H1 (cell line): ENCODE results near the gene EXOC2. TPM values are rescaled to one million over a fixed set of nuclear protein-coding genes. Genes with fewer than 3 reads are reported as not detected.

Experiments
- CTCF ChIA-PET: fragments of 300-600 bp; sonication (Branson Sonifier 250); formaldehyde crosslinking; loops from one replicate; lab custom pipeline; 2021; ENCODE audit not compliant: partially characterized antibody; lab: Charles Lee
- POLR2A ChIA-PET: fragments of 300-600 bp; sonication (Branson Sonifier 250); formaldehyde crosslinking; loops from one replicate; lab custom pipeline; 2021; ENCODE audit warnings: inconsistent platforms; ENCODE audit not compliant: partially characterized antibody; lab: Charles Lee
- DNase-seq, 2 experiments: peaks; one replicate each; pipeline versions ENCODE4 v3.0.0 to v3.0.0-alpha.2; 2010 to 2022; ENCODE audit warnings: low spot score in 2 of 2, low read depth in 1 of 2, mixed read lengths in 1 of 2
- FAIRE-seq: peaks from 2 replicates; lab custom pipeline; 2011; peaks lifted over from hg19 to GRCh38; lab: Jason Lieb, UNC
- H2AFZ ChIP-seq: 2 replicates; pipeline ENCODE4 v1.8.1; 2012; ENCODE audit warnings: low read length, inconsistent platforms
- H2AK5ac ChIP-seq: 2 replicates; pipeline ENCODE4 v1.6.1; 2013; ENCODE audit warnings: low read depth, low read length
- H2BK120ac ChIP-seq: replicated peaks from 2 replicates; pipeline ENCODE3; 2013; ENCODE audit warnings: low read depth, low read length, inconsistent platforms
- H2BK12ac ChIP-seq: 2 replicates; pipeline ENCODE4 v1.6.1; 2013; ENCODE audit warnings: low read depth, low read length
- H2BK15ac ChIP-seq: 2 replicates; pipeline ENCODE4 v1.6.1; 2013; ENCODE audit warnings: low read length
- H2BK20ac ChIP-seq: 2 replicates; pipeline ENCODE4 v1.6.1; 2013; ENCODE audit warnings: low read length
- H2BK5ac ChIP-seq: 2 replicates; pipeline ENCODE4 v1.6.1; 2013; ENCODE audit warnings: low read depth, low read length
- H3K14ac ChIP-seq: 2 replicates; pipeline ENCODE4 v1.6.1; 2013; ENCODE audit warnings: inconsistent platforms; ENCODE audit not compliant: insufficient read length
- H3K18ac ChIP-seq: 2 replicates; pipeline ENCODE4 v1.6.1; 2013; ENCODE audit warnings: low read length; ENCODE audit errors: extremely low read depth
- H3K23ac ChIP-seq: 2 replicates; pipeline ENCODE4 v1.6.1; 2013; ENCODE audit warnings: inconsistent platforms; ENCODE audit not compliant: insufficient read length
- H3K23me2 ChIP-seq: 2 replicates; pipeline ENCODE4 v1.6.1; 2013; ENCODE audit warnings: low read depth, low read length
- H3K27ac ChIP-seq: 2 replicates; pipeline ENCODE4 v1.6.1; 2011; ENCODE audit warnings: low read depth, low read length, inconsistent platforms
- H3K27me3 ChIP-seq, 4 experiments: replicated peaks in 1 of 4; 1 replicate in 1 of 4; 2 replicates in 3 of 4; pipeline versions ENCODE4 v1.6.1 to v1.8.1; 2011 to 2013; ENCODE audit warnings: low read length in 3 of 4, mild to moderate bottlenecking in 3 of 4, inconsistent platforms in 2 of 4, mixed read lengths in 2 of 4, moderate library complexity in 1 of 4; ENCODE audit not compliant: control insufficient read depth in 3 of 4, insufficient read depth in 3 of 4; ENCODE audit errors: extremely low read depth in 1 of 4
- H3K36me3 ChIP-seq, 4 experiments: 2 replicates each; pipeline versions ENCODE4 v1.6.1 to v1.8.1; 2011 to 2013; ENCODE audit warnings: mild to moderate bottlenecking in 4 of 4, low read length in 3 of 4, moderate library complexity in 2 of 4, control low read depth in 1 of 4, inconsistent platforms in 1 of 4; ENCODE audit not compliant: insufficient read depth in 4 of 4, control insufficient read depth in 2 of 4
- H3K4ac ChIP-seq: replicated peaks from 2 replicates; pipeline ENCODE3; 2013; ENCODE audit warnings: low read length, low read depth, mixed read lengths, inconsistent platforms; ENCODE audit not compliant: insufficient read length
- H3K4me1 ChIP-seq, 4 experiments: replicated peaks in 1 of 4; 1 replicate in 1 of 4; 2 replicates in 3 of 4; pipeline versions ENCODE4 v1.6.1 to v1.8.1; 2011 to 2013; ENCODE audit warnings: low read length in 3 of 4, inconsistent platforms in 2 of 4, mixed read lengths in 1 of 4; ENCODE audit not compliant: insufficient read depth in 4 of 4, control insufficient read depth in 3 of 4
- H3K4me2 ChIP-seq, 2 experiments: 2 replicates each; pipeline versions ENCODE4 v1.6.1 to v1.8.1; 2011 to 2013; ENCODE audit warnings: low read depth in 2 of 2, low read length in 2 of 2, control low read depth in 1 of 2, inconsistent platforms in 1 of 2, mild to moderate bottlenecking in 1 of 2; ENCODE audit not compliant: insufficient read depth in 1 of 2
- H3K4me3 ChIP-seq, 4 experiments: fragments of 200-600, 300-600 bp in 1 of 4; sonication (generic), shearing (Covaris generic), sonication (Bioruptor Twin) in 1 of 4; 2 replicates each; pipeline versions ENCODE4 v1.5.1 to v1.8.1; 2011 to 2016; ENCODE audit warnings: low read length in 4 of 4, low read depth in 3 of 4, control low read depth in 2 of 4, inconsistent platforms in 2 of 4, mild to moderate bottlenecking in 2 of 4, mixed read lengths in 1 of 4, moderate library complexity in 1 of 4; ENCODE audit not compliant: insufficient read depth in 2 of 4; ENCODE audit errors: extremely low read depth in 1 of 4
- H3K56ac ChIP-seq: replicated peaks from 2 replicates; pipeline ENCODE3; 2013; ENCODE audit warnings: low read depth, mild to moderate bottlenecking, mixed read lengths, low read length, inconsistent platforms; ENCODE audit not compliant: insufficient read length
- H3K79me1 ChIP-seq: 2 replicates; pipeline ENCODE4 v1.6.1; 2013; ENCODE audit warnings: low read depth, low read length, control low read depth
- H3K79me2 ChIP-seq, 2 experiments: 2 replicates each; pipeline versions ENCODE4 v1.6.1 to v1.8.1; 2012 to 2013; ENCODE audit warnings: low read length in 2 of 2, mild to moderate bottlenecking in 2 of 2, inconsistent platforms in 1 of 2; ENCODE audit not compliant: insufficient read depth in 2 of 2, control insufficient read depth in 1 of 2
- H3K9ac ChIP-seq, 4 experiments: replicated peaks in 1 of 4; 1 replicate in 1 of 4; 2 replicates in 3 of 4; pipeline versions ENCODE4 v1.6.1 to v1.8.1; 2011 to 2013; ENCODE audit warnings: low read depth in 3 of 4, low read length in 3 of 4, control low read depth in 2 of 4, mild to moderate bottlenecking in 2 of 4, moderate library complexity in 2 of 4, inconsistent platforms in 1 of 4; ENCODE audit errors: extremely low read depth in 1 of 4
- H3K9me3 ChIP-seq, 2 experiments: 2 replicates each; pipeline versions ENCODE4 v1.6.1 to v1.8.1; 2012 to 2013; ENCODE audit warnings: mild to moderate bottlenecking in 2 of 2, moderate library complexity in 2 of 2, control low read depth in 1 of 2, inconsistent platforms in 1 of 2, low read depth in 1 of 2, low read length in 1 of 2, mixed read lengths in 1 of 2; ENCODE audit not compliant: insufficient read depth in 2 of 2
- H4K20me1 ChIP-seq, 2 experiments: replicated peaks in 1 of 2; 2 replicates each; pipeline versions ENCODE3 to v1.8.1; 2011 to 2013; ENCODE audit warnings: inconsistent platforms in 2 of 2, low read length in 2 of 2, mild to moderate bottlenecking in 1 of 2; ENCODE audit not compliant: insufficient read depth in 2 of 2, control insufficient read depth in 1 of 2
- H4K5ac ChIP-seq: 2 replicates; pipeline ENCODE4 v1.6.1; 2013; ENCODE audit warnings: low read length, low read depth, mixed read lengths, inconsistent platforms; ENCODE audit not compliant: insufficient read length
- H4K8ac ChIP-seq: 2 replicates; pipeline ENCODE4 v1.8.0; 2013; ENCODE audit warnings: mild to moderate bottlenecking, moderate library complexity, low read length, inconsistent platforms; ENCODE audit not compliant: insufficient read depth; ENCODE audit errors: extremely low read depth
- H4K91ac ChIP-seq: replicated peaks from 2 replicates; pipeline ENCODE3; 2013; ENCODE audit warnings: low read length, mixed read lengths, inconsistent platforms; ENCODE audit not compliant: insufficient read length
- CHD1 ChIP-seq: IDR thresholded peaks from 2 replicates; pipeline ENCODE4 v1.6.1; 2012; ENCODE audit warnings: low read depth, low read length, improper control_type of control experiment
- CTBP2 ChIP-seq: IDR thresholded peaks from 2 replicates; pipeline ENCODE4 v1.7.0; 2011; ENCODE audit warnings: borderline replicate concordance, mild to moderate bottlenecking, moderate library complexity, mixed read lengths, low read length; ENCODE audit not compliant: insufficient read depth, insufficient read length
- CTCF ChIP-seq, 3 experiments: IDR thresholded peaks; 1 replicate in 2 of 3; 2 replicates in 1 of 3; pipeline versions ENCODE4 v1.5.1 to v1.6.1; 2011; ENCODE audit warnings: low read length in 3 of 3, mild to moderate bottlenecking in 3 of 3, inconsistent platforms in 2 of 3, low read depth in 1 of 3, moderate library complexity in 1 of 3; ENCODE audit not compliant: insufficient read depth in 1 of 3; ENCODE audit errors: control extremely low read depth in 1 of 3
- E2F6 ChIP-seq: IDR thresholded peaks from 2 replicates; pipeline ENCODE4 v1.6.1; 2012; ENCODE audit warnings: inconsistent platforms
- POLR2AphosphoS5 ChIP-seq: IDR thresholded peaks from 2 replicates; pipeline ENCODE4 v1.6.1; 2011; ENCODE audit warnings: low read depth, low read length
- RAD21 ChIP-seq, 2 experiments: IDR thresholded peaks in 1 of 2; conservative IDR thresholded peaks in 1 of 2; 2 replicates each; pipeline ENCODE4 v1.6.1; 2011; ENCODE audit warnings: low read depth in 2 of 2, low read length in 2 of 2, improper control_type of control experiment in 1 of 2, inconsistent platforms in 1 of 2, mild to moderate bottlenecking in 1 of 2, moderate library complexity in 1 of 2
- TCF12 ChIP-seq: IDR thresholded peaks from 2 replicates; pipeline ENCODE4 v1.6.1; 2011; ENCODE audit warnings: low read depth, mild to moderate bottlenecking, low read length
- YY1 ChIP-seq: IDR thresholded peaks from 2 replicates; pipeline ENCODE4 v1.6.1; 2011; ENCODE audit warnings: low read depth, mild to moderate bottlenecking, low read length
- WGBS, 2 experiments: shearing (Covaris generic) in 1 of 2; methylation state at CpG; one replicate each; pipeline versions ENCODE4 v1.1.6 to v1.1.7; 2013 to 2015; ENCODE audit warnings: low lambda C conversion rate in 2 of 2, mixed read lengths in 2 of 2, inconsistent platforms in 1 of 2, low coverage in 1 of 2, missing lambda C conversion rate in 1 of 2; ENCODE audit not compliant: insufficient replicate concordance in 2 of 2, insufficient coverage in 1 of 2, insufficient read length in 1 of 2; ENCODE audit errors: extremely low coverage in 1 of 2, missing lambda C conversion rate in 1 of 2; 5-methylcytosine and 5-hydroxymethylcytosine counted together
- polyA plus RNA-seq, 7 experiments: library from polyadenylated mRNA; depleted of rRNA in 3 of 7; stranded (reverse) in 5 of 7; unstranded in 2 of 7; fragments of >200 nt in 5 of 7; fragments of 200-250 nt in 2 of 7; gene quantifications; 1 replicate in 5 of 7; 2 replicates in 1 of 7; 4 replicates in 1 of 7; pipeline versions ENCODE4 v1.2.1 to v1.2.3, GENCODE V29; 2011 to 2013; ENCODE audit warnings: missing spikeins in 2 of 7, mixed read lengths in 2 of 7
- total RNA-seq: library from RNA; stranded (reverse); fragmentation: NEBNext Ultra II Directional; extraction: Animal tissue kit (Norgen Biotek cat#: 25700); gene quantifications from 2 replicates; pipeline ENCODE4 v1.2.1, GENCODE V29; 2021

Gene EXOC2
- total and polyA plus RNA-seq, 2 of the 8 experiments (the other 6 are each of a cell fraction or from before 2014, with no cell fraction given) = 25.5 to 44.4 TPM

- WGBS, 2 experiments = 69% methylated on average over 11 of the region's 11 CpGs; no CpG with 5 or more reads in 1 of the 2 experiments
- TF ChIP-seq CHD1 = no peak
- TF ChIP-seq RAD21 (IDR thresholded peaks at IDR 0.05 in 1 of 2, conservative IDR thresholded peaks at IDR 0.05 in 1 of 2; ENCODE audit: low read depth in 2 of 2, low read length in 2 of 2) = 0 out of 4 replicates have a peak, but pooled peaks of 1 of the 2 experiments have one; percentile 31
- no peak for TF ChIP-seq CTBP2
- TF ChIP-seq YY1 = no peak
- no peak for TF ChIP-seq TCF12
- peak; percentile 34 to 51 (median 49) for TF ChIP-seq CTCF (IDR thresholded peaks at IDR 0.05; ENCODE audit: control extremely low read depth in 1 of 3, insufficient read depth in 1 of 3, low read depth in 1 of 3, low read length in 3 of 3)
- no peak for TF ChIP-seq POLR2AphosphoS5
- TF ChIP-seq E2F6 = no peak
Observed at GRCh38 chr6:701700-702479, 9.0 kb upstream of the EXOC2 start.

More at GRCh38 chr6:701700-702479, 9.0 kb upstream of the EXOC2 start:
- no peaks in the 10 kb centered on the region for H3K79me2 ChIP-seq
- no peaks in the 10 kb centered on the region for H3K36me3 ChIP-seq
- H2BK5ac ChIP-seq = no peak overlapping the region
- H3K9ac ChIP-seq = no peak overlapping the region
- no peak overlapping the region for H4K5ac ChIP-seq
- H3K23ac ChIP-seq = no peak overlapping the region
- no peak overlapping the region for H2AFZ ChIP-seq
- H3K27me3 ChIP-seq = no peaks in the 10 kb centered on the region
- no peaks in the 10 kb centered on the region for H3K9me3 ChIP-seq
- H3K4me3 ChIP-seq = peak overlapping the region in 1 of 4 experiments; percentile 11; a peak in 1 of 8 replicates
- H3K27ac ChIP-seq = no peak overlapping the region
- H4K8ac ChIP-seq = no peak overlapping the region
- no peak overlapping the region for H3K4ac ChIP-seq
- H3K23me2 ChIP-seq = peaks cover under 1% of the 10 kb centered on the region; the same call in 1 of the 2 replicates
- peak overlapping the region; percentile 46 to 49 for H3K4me2 ChIP-seq
- DNase-seq (no peak), FAIRE-seq (peak; percentile 24)
- H2BK120ac ChIP-seq = no peak overlapping the region
- ChIA-PET POLR2A (interaction anchor here (0.7 kb wide), 2 partner anchors 16 to 43 kb away, joined by 3 to 4 read pairs; no protein-coding TSS in a partner anchor), CTCF (interaction anchor here (0.6 to 3.5 kb wide), 15 partner anchors 9 to 417 kb away, joined by 3 to 20 read pairs (median 3); partner anchors contain the start of gene EXOC2)
- no peak overlapping the region for H3K56ac ChIP-seq
- peak overlapping the region; percentile 66 for H4K91ac ChIP-seq
- H2AK5ac ChIP-seq = no peak overlapping the region
- no peak overlapping the region; the same call in 1 of the 2 replicates for H2BK15ac ChIP-seq
- no peak overlapping the region for H2BK20ac ChIP-seq
- H3K18ac ChIP-seq = no peak overlapping the region
- H3K79me1 ChIP-seq = no peaks in the 10 kb centered on the region
- no peak overlapping the region for H3K14ac ChIP-seq
- no peak overlapping the region; the same call in 1 of the 2 replicates for H2BK12ac ChIP-seq
- peaks cover 4 to 17% (median 13%) of the 10 kb centered on the region in 4 experiments for H3K4me1 ChIP-seq
- peaks cover 0 to 2% of the 10 kb centered on the region in 2 experiments for H4K20me1 ChIP-seq
